Nephron (organoid): ENCODE results near the gene ARPC2.
"Not testable (repeated sequence)": the region's sequence is repeated elsewhere in the genome, so short reads cannot be mapped to it uniquely, and the experiment has no call there.

Source experiments
- H3K27ac Mint-ChIP-seq, 3 experiments: 2 replicates each; pipeline ENCODE4 v1.8.0; 2020; ENCODE audit warnings: mixed read lengths in 3 of 3, mild to moderate bottlenecking in 2 of 3, moderate library complexity in 1 of 3
- H3K27me3 Mint-ChIP-seq: 2 replicates; pipeline ENCODE4 v1.8.0; 2021; ENCODE audit warnings: low read depth, mild to moderate bottlenecking, moderate library complexity, mixed read lengths
- H3K36me3 Mint-ChIP-seq: 2 replicates; pipeline ENCODE4 v1.8.0; 2020; ENCODE audit warnings: low read depth, mixed read lengths
- H3K4me1 Mint-ChIP-seq: 2 replicates; pipeline ENCODE4 v1.8.0; 2020; ENCODE audit warnings: mixed read lengths
- H3K4me3 Mint-ChIP-seq, 3 experiments: 2 replicates each; pipeline ENCODE4 v1.8.0; 2020; ENCODE audit warnings: mild to moderate bottlenecking in 3 of 3, mixed read lengths in 3 of 3, moderate library complexity in 2 of 3
- H3K9me3 Mint-ChIP-seq: 2 replicates; pipeline ENCODE4 v1.8.0; 2020; ENCODE audit warnings: mixed read lengths
- CTCF ChIP-seq, 3 experiments: fragments of 200-600 bp; sonication (generic); IDR thresholded peaks; one replicate each; pipeline ENCODE4 v1.5.0; 2021; ENCODE audit warnings: antibody characterized with exemption in 3 of 3; ENCODE audit not compliant: unreplicated experiment in 3 of 3

The ARPC2 gene

GRCh38 chr2:218216674-218217359 is at the start of gene ARPC2:
TSS of gene ARPC2 (plus strand) at chr2:218217189. CDS start at chr2:218217471, 282 bp downstream.
- peaks cover 6% of the 10 kb centered on the region for H3K27me3 Mint-ChIP-seq
- H3K4me1 Mint-ChIP-seq, result peaks cover 45% of the 10 kb centered on the region
- peaks cover 14% of the 10 kb centered on the region for H3K36me3 Mint-ChIP-seq
- no peak for TF ChIP-seq CTCF (IDR thresholded peaks at IDR 0.05; ENCODE audit: unreplicated experiment in 3 of 3)
- peak within 1 kb of the TSS; percentile 93 to 96 (median 94) for H3K27ac Mint-ChIP-seq
- H3K4me3 Mint-ChIP-seq, result peak within 1 kb of the TSS; percentile 93
- H3K9me3 Mint-ChIP-seq, result no peaks in the 10 kb centered on the region

- Mint-ChIP-seq H3K4me3 (no peak overlapping the region), H3K9me3 (no peaks in the 10 kb centered on the region), H3K27ac (no peak overlapping the region), H3K4me1 (no peaks in the 10 kb centered on the region), H3K36me3 (no peaks in the 10 kb centered on the region), H3K27me3 (peaks cover 44% of the 10 kb centered on the region)
- no peak for TF ChIP-seq CTCF (IDR thresholded peaks at IDR 0.05; ENCODE audit: unreplicated experiment in 3 of 3)
Observed at GRCh38 chr2:218168016-218168415, 49.0 kb upstream of the ARPC2 start.

GRCh38 chr2:218168635-218169462 is 48.1 kb upstream of the ARPC2 start:
- no peak overlapping the region for H3K27ac Mint-ChIP-seq
- H3K27me3 Mint-ChIP-seq, result peaks cover 44% of the 10 kb centered on the region
- H3K4me3 Mint-ChIP-seq, result no peak overlapping the region
- H3K4me1 Mint-ChIP-seq, result no peaks in the 10 kb centered on the region
- H3K36me3 Mint-ChIP-seq, result no peaks in the 10 kb centered on the region
- H3K9me3 Mint-ChIP-seq, result no peaks in the 10 kb centered on the region
- peak; percentile 38 to 61 (median 48) for TF ChIP-seq CTCF (IDR thresholded peaks at IDR 0.05; ENCODE audit: unreplicated experiment in 3 of 3)

- H3K36me3 Mint-ChIP-seq, result no peaks in the 10 kb centered on the region
- no peaks in the 10 kb centered on the region for H3K9me3 Mint-ChIP-seq
- peak overlapping the region in 1 of 3 experiments; percentile 57 for H3K27ac Mint-ChIP-seq
- TF ChIP-seq CTCF (IDR thresholded peaks at IDR 0.05; ENCODE audit: unreplicated experiment in 3 of 3), result no peak
- H3K27me3 Mint-ChIP-seq, result peaks cover 39% of the 10 kb centered on the region
- H3K4me3 Mint-ChIP-seq, result no peak overlapping the region
- H3K4me1 Mint-ChIP-seq, result no peaks in the 10 kb centered on the region
Observed at GRCh38 chr2:218169757-218170546, 47.0 kb upstream of the ARPC2 start.

- not testable (repeated sequence) for H3K27ac Mint-ChIP-seq, H3K36me3 Mint-ChIP-seq, H3K4me1 Mint-ChIP-seq, H3K9me3 Mint-ChIP-seq, H3K4me3 Mint-ChIP-seq
- peaks cover 29% of the 10 kb centered on the region for H3K27me3 Mint-ChIP-seq
Observed at GRCh38 chr2:218171744-218172143, 45.2 kb upstream of the ARPC2 start.

GRCh38 chr2:218172845-218173244 is 44.1 kb upstream of the ARPC2 start:
- no peaks in the 10 kb centered on the region for H3K36me3 Mint-ChIP-seq
- peaks cover 18% of the 10 kb centered on the region for H3K27me3 Mint-ChIP-seq
- no peak for TF ChIP-seq CTCF (IDR thresholded peaks at IDR 0.05; ENCODE audit: unreplicated experiment in 3 of 3)
- no peak overlapping the region for H3K4me3 Mint-ChIP-seq
- no peaks in the 10 kb centered on the region for H3K4me1 Mint-ChIP-seq
- H3K27ac Mint-ChIP-seq, result no peak overlapping the region
- no peaks in the 10 kb centered on the region for H3K9me3 Mint-ChIP-seq
